HG03565 (cell line): Measurements from ENCODE around the gene LRRC47.
"Not testable (repeated sequence)": the region's sequence is repeated elsewhere in the genome, so short reads cannot be mapped to it uniquely, and the experiment has no call there.

Experiments used
- ATAC-seq: cut with Tn5 transposase; IDR thresholded peaks from one replicate; pipeline ENCODE4 v1.9.1; 2021; ENCODE audit warnings: mild to moderate bottlenecking, moderate library complexity; ENCODE audit not compliant: unreplicated experiment

Gene LRRC47

GRCh38 chr1:3748316-3748900 lies 47.9 kb downstream of the LRRC47 start:
- ATAC-seq: not testable (repeated sequence)

- ATAC-seq: no peak
Measured at GRCh38 chr1:3747903-3748302, 48.4 kb downstream of the LRRC47 start.

DNA sequence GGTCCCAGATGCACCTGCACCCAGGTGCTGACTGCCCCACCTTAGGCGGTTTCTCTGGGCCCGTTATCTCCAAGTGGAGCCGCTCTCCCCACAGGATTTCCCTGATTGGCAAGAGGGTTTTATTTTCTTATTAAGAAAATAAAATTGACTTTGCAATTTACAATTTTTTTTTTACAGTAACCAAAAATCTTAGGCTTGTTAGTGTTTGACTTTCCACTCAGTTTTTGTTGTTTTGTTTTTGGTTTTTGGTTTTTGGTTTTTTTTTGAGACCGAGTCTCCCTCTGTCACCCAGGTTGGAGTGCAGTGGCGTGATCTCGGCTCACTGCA lies 48.8 kb downstream of the LRRC47 start:
- ATAC-seq: no peak

- peak; percentile 38 for ATAC-seq
Measured at GRCh38 chr1:3746830-3747521, 49.3 kb downstream of the LRRC47 start.

DNA sequence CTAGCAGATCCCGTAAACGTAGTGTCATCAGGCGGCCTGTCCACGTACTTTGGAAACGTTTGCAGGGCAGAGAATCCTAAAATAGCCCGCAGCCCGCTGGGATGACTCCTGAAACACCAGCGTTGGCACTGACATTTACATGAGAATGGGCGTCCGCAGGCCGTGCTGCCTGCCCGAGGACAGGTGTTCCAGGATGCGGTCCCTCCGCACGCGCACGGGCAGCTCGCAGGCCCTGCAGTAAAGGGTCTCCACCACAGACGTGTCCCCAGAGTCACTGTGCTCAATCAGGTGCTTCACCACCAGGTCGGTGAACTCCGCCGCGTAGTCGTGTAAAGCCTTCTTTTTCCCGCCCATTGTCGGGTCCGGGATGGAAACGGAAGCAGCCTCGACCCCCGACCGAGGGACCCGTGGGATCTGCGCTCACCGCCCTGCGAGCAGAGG lies 49.9 kb downstream of the LRRC47 start:
- no peak for ATAC-seq

DNA sequence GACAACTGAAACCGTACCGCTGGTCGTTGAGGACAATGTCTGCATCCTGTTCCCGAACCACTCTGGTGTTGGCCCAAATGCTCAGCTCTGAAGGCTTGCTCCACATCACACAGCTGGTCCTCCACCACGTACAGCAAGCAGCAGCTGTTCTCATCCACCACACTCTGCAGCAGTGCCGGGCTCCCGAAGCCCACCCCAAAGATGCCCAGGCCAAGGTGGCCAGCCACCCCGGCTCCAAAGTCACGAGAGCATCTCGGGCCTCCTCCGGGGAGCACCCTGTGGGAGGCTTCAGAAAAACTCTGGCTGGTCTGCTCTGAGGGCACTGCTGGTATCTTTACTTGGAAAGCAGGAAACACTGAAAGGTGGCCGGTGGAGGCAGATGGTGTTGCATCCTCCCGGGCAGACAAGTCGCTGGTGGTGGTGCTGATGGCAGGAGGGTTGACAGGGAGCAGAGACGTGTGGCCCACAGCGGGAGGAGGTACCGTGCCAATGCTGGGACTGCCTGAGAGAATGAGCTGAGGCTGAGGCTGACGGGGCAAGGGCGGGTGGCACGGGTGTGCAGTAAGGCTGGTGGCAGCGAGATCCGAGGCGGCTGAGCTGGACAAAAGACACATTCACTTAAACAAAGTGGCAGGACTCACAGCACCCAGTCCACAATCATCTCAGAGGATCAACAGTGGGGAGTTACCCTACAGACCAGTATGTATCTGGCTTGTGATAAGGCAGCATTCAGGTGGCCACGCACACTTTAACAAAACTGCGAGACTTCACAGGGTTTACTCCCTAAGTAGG lies 50.5 kb downstream of the LRRC47 start:
- ATAC-seq: no peak

DNA sequence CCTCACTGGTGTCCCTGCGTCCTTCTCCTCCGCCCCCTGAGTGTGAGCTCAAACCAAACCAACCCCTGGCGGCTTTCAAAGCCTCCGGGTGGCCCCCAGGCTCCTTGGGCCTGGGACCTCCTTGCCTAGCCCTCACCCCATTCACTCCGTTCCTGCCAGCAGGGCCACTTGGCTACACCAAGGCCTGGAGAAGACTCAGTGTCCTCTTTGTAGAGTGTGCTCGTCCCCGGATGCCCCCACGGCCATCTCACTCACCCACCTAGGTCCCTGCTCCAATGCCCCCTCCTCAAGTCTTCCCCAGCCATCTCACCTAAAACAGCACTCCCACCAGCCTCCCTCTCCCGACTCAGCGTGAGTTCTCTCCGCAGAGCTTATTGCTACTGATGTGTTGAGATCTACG lies 51.2 kb downstream of the LRRC47 start:
- ATAC-seq: no peak

GRCh38 chr1:3744646-3745045 lies 51.7 kb downstream of the LRRC47 start:
- no peak for ATAC-seq

DNA sequence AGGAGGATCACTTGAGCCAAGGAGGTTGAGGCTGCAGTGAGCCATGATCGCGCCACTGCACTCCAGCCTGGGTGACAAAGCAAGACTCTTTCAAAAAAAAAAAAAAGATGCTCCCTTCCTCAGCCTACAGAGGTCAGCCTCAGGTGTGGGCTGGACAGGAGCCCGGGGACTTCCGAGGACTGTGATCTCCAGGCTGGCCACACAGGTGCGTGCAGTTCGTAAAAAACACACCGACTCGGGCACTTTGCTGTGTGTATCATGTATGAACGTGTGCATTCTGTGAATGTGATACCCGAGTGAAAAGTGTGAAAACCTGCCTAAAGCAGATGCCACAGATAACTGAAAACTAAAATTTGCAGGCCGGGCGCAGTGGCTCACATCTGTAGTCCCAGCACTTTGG lies 52.5 kb downstream of the LRRC47 start:
- no peak for ATAC-seq

DNA sequence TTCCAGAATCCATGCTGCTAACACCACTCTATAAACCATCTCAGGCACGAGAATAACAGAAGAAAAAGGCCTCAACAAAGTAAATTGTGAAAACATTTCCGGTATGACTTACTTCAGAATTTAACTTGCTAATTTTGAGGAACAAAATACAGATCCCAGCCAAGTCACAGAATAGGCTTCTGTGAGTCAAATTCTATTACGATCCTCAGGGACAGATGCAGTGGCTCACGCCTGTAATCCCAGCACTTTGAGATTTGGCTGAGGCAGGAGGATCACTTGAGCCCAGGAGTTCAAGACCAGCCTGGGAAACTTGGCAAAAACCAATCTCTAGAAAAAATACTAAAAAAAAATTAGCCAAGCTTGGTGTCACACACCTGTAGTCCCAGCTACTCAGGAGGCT lies 52.9 kb downstream of the LRRC47 start:
- no peak for ATAC-seq

- ATAC-seq: no peak
Measured at GRCh38 chr1:3742439-3743298, 53.6 kb downstream of the LRRC47 start.

- no peak for ATAC-seq
Measured at GRCh38 chr1:3741566-3742438, 54.5 kb downstream of the LRRC47 start.

- ATAC-seq: no peak
Measured at GRCh38 chr1:3740752-3741151, 55.5 kb downstream of the LRRC47 start.

DNA sequence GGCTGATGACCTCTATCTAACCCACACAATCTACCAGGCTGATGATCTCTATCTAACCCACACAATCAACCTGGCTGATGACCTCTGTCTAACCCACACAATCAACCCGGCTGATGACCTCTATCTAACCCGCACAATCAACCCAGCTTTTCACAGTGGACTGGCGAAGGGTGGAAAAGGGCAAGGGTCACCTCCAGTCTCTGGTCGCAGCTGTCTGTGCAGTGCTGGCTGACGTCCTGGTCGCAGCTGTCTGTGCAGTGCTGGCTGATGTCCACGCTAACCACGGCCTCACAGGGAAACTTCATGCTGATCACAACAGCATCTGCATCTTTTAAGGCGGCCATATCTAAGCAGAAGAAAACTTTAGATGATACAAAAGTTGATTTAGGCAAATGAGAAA lies 56.3 kb downstream of the LRRC47 start:
- ATAC-seq: no peak

DNA sequence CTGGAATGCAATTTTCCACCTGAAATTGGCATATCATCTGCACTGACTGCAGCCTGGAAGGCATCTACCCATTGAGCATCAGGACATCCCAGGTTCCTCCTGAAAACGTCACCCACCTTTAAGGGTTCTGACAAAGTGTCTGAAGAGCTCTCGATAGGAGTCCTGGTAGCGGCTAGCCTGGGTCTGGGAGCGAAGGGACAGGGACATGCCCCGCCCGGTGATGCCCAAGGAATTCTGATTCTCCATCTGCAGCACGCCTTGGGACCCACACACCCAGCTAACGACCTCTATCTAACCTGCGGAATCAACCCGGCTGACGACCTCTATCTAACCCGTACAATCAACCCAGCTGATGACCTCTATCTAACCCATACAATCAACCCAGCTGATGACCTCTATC lies 57.4 kb downstream of the LRRC47 start:
- no peak for ATAC-seq

- no peak for ATAC-seq
Measured at GRCh38 chr1:3736708-3737107, 59.6 kb downstream of the LRRC47 start.

DNA sequence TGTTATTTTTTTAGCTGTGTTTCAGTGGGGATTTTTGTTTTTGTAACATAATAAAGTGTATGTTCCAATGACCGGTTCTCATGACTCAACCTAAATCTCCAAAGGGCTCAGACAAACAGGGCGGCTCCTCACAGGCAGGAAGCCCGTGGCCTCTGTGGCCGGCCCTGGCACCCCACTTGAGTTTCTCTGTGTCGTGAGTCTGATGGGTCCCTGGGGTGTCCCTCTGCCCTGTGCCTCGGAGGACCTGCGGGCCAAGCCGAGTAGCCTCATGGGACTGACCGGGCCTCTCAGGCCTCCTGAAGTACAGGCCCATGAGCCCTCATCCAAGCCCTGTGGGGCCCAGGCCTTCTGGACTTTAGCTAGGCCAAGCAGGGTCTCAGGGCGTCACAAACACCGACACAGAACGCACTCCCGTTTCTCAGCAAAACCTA lies 60.2 kb downstream of the LRRC47 start:
- no peak for ATAC-seq

DNA sequence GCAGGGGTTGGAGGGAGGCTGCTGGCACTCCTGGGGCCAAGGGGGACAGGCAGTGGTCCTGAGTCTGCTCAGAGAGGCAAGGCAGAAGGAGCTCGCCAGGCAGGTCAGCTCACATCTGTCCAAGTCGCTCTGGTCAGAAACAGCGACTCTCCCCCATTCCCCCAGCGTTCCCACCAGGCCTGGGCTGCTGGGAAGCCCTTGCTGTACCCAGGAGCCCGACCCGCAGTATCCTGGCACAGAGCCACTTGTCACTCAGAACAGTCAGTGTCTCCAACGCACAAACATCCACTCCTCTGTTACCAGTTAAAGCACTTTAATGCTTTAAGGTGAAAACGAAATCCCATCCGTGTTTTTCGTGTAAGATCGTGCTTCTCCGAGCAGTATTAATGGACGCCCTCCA lies 60.6 kb downstream of the LRRC47 start:
- ATAC-seq: no peak

GRCh38 chr1:3735027-3735681 lies 61.1 kb downstream of the LRRC47 start:
- ATAC-seq: no peak

GRCh38 chr1:3734602-3735001 lies 61.7 kb downstream of the LRRC47 start:
- no peak for ATAC-seq
